ENCODE measurements around the gene LHPP.

GRCh38 chr10:124470544-124471434, 9.2 kb downstream of the LHPP start:
- TF ChIP-seq CTCF (conservative IDR thresholded peaks at IDR 0.05; ENCODE audit: low read depth, low read length) (no peak), EZH2 (IDR thresholded peaks at IDR 0.05; ENCODE audit: low read length, unreplicated experiment) (no peak)
